ENCODE measurements around the gene ATP10D. TPM values are rescaled to one million over a fixed set of nuclear protein-coding genes. Genes with fewer than 3 reads are reported as not detected.

ATP10D gene
- total and polyA plus RNA-seq, 7 donors: 1.1 to 6.1 (median 2.1) TPM

- Histone ChIP-seq H3K4me1 (no peaks in the 10 kb centered on the region), H3K36me3 (ENCODE audit: insufficient read depth in 1 of 2, low read depth in 1 of 2) (no peaks in the 10 kb centered on the region), H3K4me3 (no peak overlapping the region), H3K27me3 (ENCODE audit: insufficient read depth in 3 of 3, low read length in 2 of 3) (no peaks in the 10 kb centered on the region), H3K9me3 (no peaks in the 10 kb centered on the region), H3K27ac (no peak overlapping the region)
- 61 to 83% (median 71%) methylated on average over 4 of the region's 4 CpGs for WGBS, 3 donors
- ATAC-seq (no peak), DNase-seq (no peak)
- no peak for TF ChIP-seq CTCF (IDR thresholded peaks at IDR 0.05)
- intact Hi-C loops (cut with DNase I): no loop called here
These were observed 127.3 kb downstream of the ATP10D start for GRCh38 chr4:47612116-47613023.

- no peaks in the 10 kb centered on the region for H3K27me3 ChIP-seq (ENCODE audit: insufficient read depth in 3 of 3, low read length in 2 of 3)
- no peaks in the 10 kb centered on the region for H3K9me3 ChIP-seq
- H3K27ac ChIP-seq: no peak overlapping the region
- 73 to 76% (median 75%) methylated on average over 4 of the region's 4 CpGs for WGBS, 3 donors
- no peaks in the 10 kb centered on the region for H3K4me1 ChIP-seq
- H3K36me3 ChIP-seq (ENCODE audit: insufficient read depth in 1 of 2, low read depth in 1 of 2): no peaks in the 10 kb centered on the region
- DNase-seq: no peak
- no peak overlapping the region for H3K4me3 ChIP-seq
- TF ChIP-seq CTCF (IDR thresholded peaks at IDR 0.05): no peak
- ATAC-seq: no peak
- intact Hi-C loops (cut with DNase I): no loop called here
These were observed 130.3 kb downstream of the ATP10D start for GRCh38 chr4:47615385-47615784.

GRCh38 chr4:47617607-47618006 is 132.5 kb downstream of the ATP10D start:
- Histone ChIP-seq H3K4me3 (no peak overlapping the region), H3K27ac (no peak overlapping the region), H3K36me3 (ENCODE audit: insufficient read depth in 1 of 2, low read depth in 1 of 2) (no peaks in the 10 kb centered on the region), H3K27me3 (ENCODE audit: insufficient read depth in 3 of 3, low read length in 2 of 3) (no peaks in the 10 kb centered on the region), H3K4me1 (no peaks in the 10 kb centered on the region), H3K9me3 (no peaks in the 10 kb centered on the region)
- intact Hi-C loops (cut with DNase I): no loop called here
- DNase-seq: no peak
- no peak for TF ChIP-seq CTCF (IDR thresholded peaks at IDR 0.05)
- ATAC-seq: no peak

GRCh38 chr4:47619691-47620090 is 134.6 kb downstream of the ATP10D start:
- Histone ChIP-seq H3K27ac (no peak overlapping the region), H3K27me3 (ENCODE audit: insufficient read depth in 3 of 3, low read length in 2 of 3) (no peaks in the 10 kb centered on the region), H3K4me3 (no peak overlapping the region), H3K36me3 (ENCODE audit: insufficient read depth in 1 of 2, low read depth in 1 of 2) (no peaks in the 10 kb centered on the region), H3K4me1 (no peaks in the 10 kb centered on the region), H3K9me3 (no peaks in the 10 kb centered on the region)
- no peak for DNase-seq
- intact Hi-C loops (cut with DNase I): no loop called here
- 40 to 55% (median 43%) methylated on average over 2 of the region's 2 CpGs for WGBS, 3 donors
- ATAC-seq: no peak
- TF ChIP-seq CTCF (IDR thresholded peaks at IDR 0.05): no peak

GRCh38 chr4:47621181-47621580 is 136.1 kb downstream of the ATP10D start:
- WGBS, 3 donors: 52 to 96% (median 91%) methylated on average over 1 of the region's 1 CpG
- H3K36me3 ChIP-seq (ENCODE audit: insufficient read depth in 1 of 2, low read depth in 1 of 2): no peaks in the 10 kb centered on the region

More at GRCh38 chr4:47621181-47621580, 136.1 kb downstream of the ATP10D start:
- ATAC-seq (no peak), DNase-seq (no peak)
- H3K4me1 ChIP-seq: no peaks in the 10 kb centered on the region
- TF ChIP-seq CTCF (IDR thresholded peaks at IDR 0.05): no peak
- no peak overlapping the region for H3K27ac ChIP-seq
- intact Hi-C loops (cut with DNase I): no loop called here
- no peaks in the 10 kb centered on the region for H3K27me3 ChIP-seq (ENCODE audit: insufficient read depth in 3 of 3, low read length in 2 of 3)
- H3K9me3 ChIP-seq: no peaks in the 10 kb centered on the region
- H3K4me3 ChIP-seq: no peak overlapping the region

Measured in psoas muscle (tissue), 8 donors.